Transverse colon (tissue), 4 donors: Measurements from ENCODE around the gene FATE1. TPM values are rescaled to one million over a fixed set of nuclear protein-coding genes. Genes with fewer than 3 reads are reported as not detected.

Experiments used
- DNase-seq: peaks from one replicate; pipeline ENCODE4 v3.0.0-alpha.2; 2019
- H3K27ac ChIP-seq, 4 donors: fragments of 200-600 bp; sonication (generic); 2 replicates each; pipeline ENCODE4 v1.5.1; 2016 to 2018; ENCODE audit warnings: inconsistent platforms in 4 of 4
- H3K27me3 ChIP-seq: fragments of 200-600 bp; sonication (generic); 2 replicates; pipeline ENCODE4 v1.5.1; 2017; ENCODE audit warnings: inconsistent platforms
- H3K36me3 ChIP-seq, 4 donors: fragments of 200-600 bp; sonication (generic); 2 replicates each; pipeline ENCODE4 v1.5.1; 2017 to 2019; ENCODE audit warnings: inconsistent platforms in 4 of 4
- H3K4me1 ChIP-seq, 4 donors: fragments of 200-600 bp; sonication (generic); 2 replicates each; pipeline ENCODE4 v1.5.1; 2017 to 2020; ENCODE audit warnings: inconsistent platforms in 4 of 4
- H3K4me3 ChIP-seq, 4 donors: fragments of 200-600 bp; sonication (generic); 1 replicate in 1 of 4; 2 replicates in 3 of 4; pipeline versions ENCODE4 v1.5.1 to v1.6.1; 2017 to 2019; ENCODE audit warnings: inconsistent platforms in 4 of 4
- H3K9me3 ChIP-seq, 2 donors: fragments of 200-600 bp; sonication (generic); 2 replicates each; pipeline ENCODE4 v1.5.1; 2017 to 2019; ENCODE audit warnings: inconsistent platforms in 2 of 2
- CTCF ChIP-seq, 5 experiments: fragments of 200-600 bp in 3 of 5; fragments of 450-650 bp in 2 of 5; sonication (generic) in 3 of 5; IDR thresholded peaks; 1 replicate in 2 of 5; 2 replicates in 3 of 5; pipeline ENCODE4 v1.5.1; 2016 to 2017; ENCODE audit warnings: antibody characterized with exemption in 5 of 5, inconsistent platforms in 3 of 5, mild to moderate bottlenecking in 2 of 5, moderate library complexity in 1 of 5
- EP300 ChIP-seq: sonication (generic); formaldehyde crosslinking; IDR thresholded peaks from one replicate; pipeline ENCODE4 v1.6.1; 2017; ENCODE audit warnings: antibody characterized with exemption, low read depth
- POLR2A ChIP-seq: fragments of 450-650 bp; IDR thresholded peaks from one replicate; pipeline ENCODE4 v1.6.1; 2016; ENCODE audit warnings: antibody characterized with exemption, mild to moderate bottlenecking, moderate library complexity
- POLR2AphosphoS5 ChIP-seq, 3 donors: sonication (generic); formaldehyde crosslinking; IDR thresholded peaks; one replicate each; pipeline ENCODE4 v1.6.1; 2016; ENCODE audit warnings: antibody characterized with exemption in 3 of 3
- WGBS, 2 donors: methylation state at CpG; one replicate each; pipeline ENCODE4 v1.1.5; 2018; ENCODE audit warnings: low coverage in 1 of 2; 5-methylcytosine and 5-hydroxymethylcytosine counted together
- in situ Hi-C, 4 donors: fragments of 200-750 bp; cut with MboI; loops; one replicate each; pipeline versions ENCODE4 v1.15.0 to v1.15.1; 2017; ENCODE audit warnings: low sequenced_read_pairs in 3 of 4, low pct_ligation_motif_present in 1 of 4, low pct_unique_long_range_greater_than_20kb in 1 of 4
- intact Hi-C: fragments of 100-400 bp; cut with DNase I; formaldehyde crosslinking; loops from one replicate; pipeline ENCODE4 v1.15.1; 2023; ENCODE audit warnings: low total_unique reads
- total RNA-seq, 4 donors: library from RNA; depleted of rRNA; stranded (reverse); fragments of >200 nt; gene quantifications; one replicate each; pipeline ENCODE4 v1.1.0, GENCODE V29; 2016

Gene FATE1
- total RNA-seq, 4 donors from 2014 or later, result not detected

GRCh38 chrX:151741606-151742005 lies 25.8 kb downstream of the FATE1 start:
- H3K4me1 ChIP-seq, result no peaks in the 10 kb centered on the region
- no peak for DNase-seq
- H3K27ac ChIP-seq, result no peak overlapping the region
- H3K9me3 ChIP-seq, result no peaks in the 10 kb centered on the region
- H3K27me3 ChIP-seq, result no peaks in the 10 kb centered on the region
- 69% methylated on average over 4 of the region's 4 CpGs; no CpG with 5 or more reads in 1 of the 2 donors for WGBS, 2 donors
- intact Hi-C loops, result no loop called here
- no peak for TF ChIP-seq CTCF (IDR thresholded peaks at IDR 0.05)
- no peak for TF ChIP-seq POLR2AphosphoS5 (IDR thresholded peaks at IDR 0.05)
- TF ChIP-seq EP300, result no peak
- TF ChIP-seq POLR2A, result no peak
- in situ Hi-C loops, result loop anchor here in 3 of 4 donors (10.0 to 25.0 kb wide), 3 partner anchors 893 to 1071 kb away; partner anchors contain the start of gene GABRQ (in 3 of the 3)
- H3K36me3 ChIP-seq, result no peaks in the 10 kb centered on the region
- H3K4me3 ChIP-seq, result no peak overlapping the region

GRCh38 chrX:151742311-151742710 lies 26.5 kb downstream of the FATE1 start:
- H3K36me3 ChIP-seq, result no peaks in the 10 kb centered on the region
- H3K4me1 ChIP-seq, result no peaks in the 10 kb centered on the region

GRCh38 chrX:151743651-151744470 lies 28.0 kb downstream of the FATE1 start:
- WGBS, 2 donors, result 91 to 100% methylated on average over 5 to 21 of the region's 21 CpGs
- in situ Hi-C loops (loop anchor here in 3 of 4 donors (10.0 to 25.0 kb wide), 3 partner anchors 891 to 1068 kb away; partner anchors contain the start of gene GABRQ (in 3 of the 3)), intact Hi-C loops (no loop called here)
- Histone ChIP-seq H3K27me3 (no peaks in the 10 kb centered on the region), H3K4me1 (no peaks in the 10 kb centered on the region), H3K27ac (no peak overlapping the region), H3K36me3 (no peaks in the 10 kb centered on the region), H3K9me3 (no peaks in the 10 kb centered on the region), H3K4me3 (no peak overlapping the region)
- DNase-seq, result no peak
- TF ChIP-seq POLR2AphosphoS5 (IDR thresholded peaks at IDR 0.05) (no peak), POLR2A (no peak), CTCF (IDR thresholded peaks at IDR 0.05) (no peak), EP300 (no peak)

More at GRCh38 chrX:151742311-151742710, 26.5 kb downstream of the FATE1 start:
- in situ Hi-C loops, result loop anchor here in 3 of 4 donors (10.0 to 25.0 kb wide), 3 partner anchors 892 to 1070 kb away; partner anchors contain the start of gene GABRQ (in 3 of the 3)
- Histone ChIP-seq H3K27me3 (no peaks in the 10 kb centered on the region), H3K27ac (no peak overlapping the region), H3K9me3 (no peaks in the 10 kb centered on the region), H3K4me3 (no peak overlapping the region)
- DNase-seq, result no peak
- TF ChIP-seq CTCF (IDR thresholded peaks at IDR 0.05), result no peak
- TF ChIP-seq POLR2AphosphoS5 (IDR thresholded peaks at IDR 0.05), result no peak
- TF ChIP-seq POLR2A, result no peak
- WGBS, 2 donors, result 89% methylated on average over 5 of the region's 5 CpGs; no CpG with 5 or more reads in 1 of the 2 donors
- intact Hi-C loops, result no loop called here

GRCh38 chrX:151745651-151746050 lies 29.8 kb downstream of the FATE1 start:
- Histone ChIP-seq H3K27me3 (no peaks in the 10 kb centered on the region), H3K36me3 (no peaks in the 10 kb centered on the region), H3K9me3 (no peaks in the 10 kb centered on the region), H3K27ac (no peak overlapping the region), H3K4me1 (no peaks in the 10 kb centered on the region), H3K4me3 (no peak overlapping the region)
- intact Hi-C loops, result no loop called here
- in situ Hi-C loops, result loop anchor here in 3 of 4 donors (10.0 to 25.0 kb wide), 3 partner anchors 889 to 1067 kb away; partner anchors contain the start of gene GABRQ (in 3 of the 3)
- no peak for DNase-seq
- TF ChIP-seq POLR2AphosphoS5 (IDR thresholded peaks at IDR 0.05) (no peak), POLR2A (no peak), CTCF (IDR thresholded peaks at IDR 0.05) (no peak), EP300 (no peak)
- 74% methylated on average over 6 of the region's 6 CpGs; no CpG with 5 or more reads in 1 of the 2 donors for WGBS, 2 donors
